ENCODE measurements around the gene PPY.

- TF ChIP-seq POLR2A (IDR thresholded peaks at IDR 0.05; ENCODE audit: low read length) = no peak
- no peak for TF ChIP-seq GATA1 (IDR thresholded peaks at IDR 0.05; ENCODE audit: low read depth, low read length)
These were observed 19.7 kb upstream of the PPY start for GRCh38 chr17:43961954-43962353.

All from erythroblast (primary cell).